Astrocyte (in vitro differentiated cells and primary cell): ENCODE data around the gene GPM6B.

Source experiments
- CTCF ChIP-seq: IDR thresholded peaks from 2 replicates; pipeline ENCODE4 v1.5.1; 2011; ENCODE audit warnings: low read depth, mild to moderate bottlenecking, inconsistent platforms, low read length, moderate library complexity; ENCODE audit not compliant: insufficient read depth
- EZH2 ChIP-seq: IDR thresholded peaks from 2 replicates; pipeline ENCODE4 v1.6.1; 2012; ENCODE audit warnings: mild to moderate bottlenecking, low read length, inconsistent platforms; ENCODE audit not compliant: insufficient read depth

- TF ChIP-seq CTCF = no peak
- TF ChIP-seq EZH2 = no peak
Observed at GRCh38 chrX:13854003-13854402, 37.1 kb upstream of the GPM6B start.
